Heart left ventricle (tissue), 16 donors: ENCODE data around the gene MYBPH. TPM values are rescaled to one million over a fixed set of nuclear protein-coding genes. Genes with fewer than 3 reads are reported as not detected.

ENCODE experiments used
- ATAC-seq, 4 donors: fragments of 200-7000 bp; cut with Tn5 transposase; one replicate each; pipeline ENCODE4 v1.9.1; 2020 to 2022; ENCODE audit warnings: moderate library complexity in 4 of 4, mild to moderate bottlenecking in 3 of 4, moderate number of reproducible peaks in 1 of 4
- DNase-seq, 5 donors: peaks; one replicate each; pipeline ENCODE4 v3.0.0-alpha.2; 2020
- H3K27ac ChIP-seq, 12 donors: fragments of 200-600 bp; sonication (generic) in 4 of 12; one replicate each; pipeline versions ENCODE4 v1.5.0 to v1.8.0; 2016 to 2022; ENCODE audit warnings: mild to moderate bottlenecking in 2 of 12
- H3K27me3 ChIP-seq, 9 donors: fragments of 200-600 bp; sonication (generic) in 2 of 9; one replicate each; pipeline versions ENCODE4 v1.5.1 to v1.8.0; 2016 to 2022; ENCODE audit warnings: mild to moderate bottlenecking in 3 of 9
- H3K36me3 ChIP-seq, 9 donors: fragments of 200-600 bp; sonication (generic) in 2 of 9; one replicate each; pipeline versions ENCODE4 v1.5.0 to v1.8.0; 2018 to 2022; ENCODE audit warnings: mild to moderate bottlenecking in 2 of 9
- H3K4me1 ChIP-seq, 12 donors: fragments of 200-600 bp; sonication (generic) in 4 of 12; one replicate each; pipeline versions ENCODE4 v1.5.0 to v1.8.0; 2016 to 2022; ENCODE audit warnings: mild to moderate bottlenecking in 3 of 12
- H3K4me3 ChIP-seq, 12 donors: fragments of 200-600 bp; sonication (generic) in 4 of 12; one replicate each; pipeline versions ENCODE4 v1.5.0 to v1.8.0; 2017 to 2022; ENCODE audit warnings: mild to moderate bottlenecking in 9 of 12, moderate library complexity in 4 of 12
- H3K9me3 ChIP-seq, 12 donors: fragments of 200-600 bp; sonication (generic) in 4 of 12; one replicate each; pipeline versions ENCODE4 v1.5.0 to v1.8.0; 2016 to 2022; ENCODE audit warnings: mild to moderate bottlenecking in 1 of 12
- CTCF ChIP-seq, 12 donors: fragments of 200-600 bp; sonication (generic) in 4 of 12; IDR thresholded peaks; one replicate each; pipeline versions ENCODE4 v1.5.0 to v1.8.0; 2018 to 2022; ENCODE audit warnings: antibody characterized with exemption in 12 of 12, mild to moderate bottlenecking in 5 of 12
- POLR2A ChIP-seq, 2 donors: fragments of 450-650 bp; IDR thresholded peaks; one replicate each; pipeline ENCODE4 v1.6.1; 2017; ENCODE audit warnings: antibody characterized with exemption in 2 of 2, mild to moderate bottlenecking in 2 of 2, moderate library complexity in 2 of 2
- WGBS, 4 donors: extraction: QIAGEN DNeasy Blood & Tissue Kit in 2 of 4; methylation state at CpG; one replicate each; pipeline versions ENCODE4 v1.1.5 to v1.1.7; 2013 to 2018; 5-methylcytosine and 5-hydroxymethylcytosine counted together
- intact Hi-C, 10 donors: fragments of 100-400 bp; cut with DNase I; formaldehyde crosslinking; loops; one replicate each; pipeline versions ENCODE4 v1.11.1 to v1.14.2; 2022
- polyA plus RNA-seq, 2 donors: library from polyadenylated mRNA; stranded (reverse); fragments of 200-250 nt; gene quantifications; one replicate each; pipeline ENCODE4 v1.2.3, GENCODE V29; 2013
- total RNA-seq, 9 donors: library from RNA; depleted of rRNA in 2 of 9; stranded (reverse); fragments of >200 nt in 2 of 9; fragmentation: NEBNext Ultra II Directional in 3 of 9; extraction: Animal tissue kit (Norgen Biotek cat#: 25700) in 3 of 9; gene quantifications; one replicate each; pipeline versions ENCODE4 v1.1.0 to v1.2.4, GENCODE V29; 2016 to 2023
- donor health status: ischemic (EF 13 %, LVEDD 7.1; RV severe dilation, severe dysfunction).
- donor health status: healthy with polysubstance abuse.
- donor health status: DM: no; HTN: yes; CAD: no.
- donor health status: DM: no; HTN: no; CAD: no.
- donor health status: ischemic (EF 25% LVEDD 6.9; RV normal size, moderate dysfunction).
- donor health status: ischemic (EF 25% LVEDD 5.7; RV mildly dilated, moderate dysfunction).
- donor health status: healthy.
- donor health status: DM: yes; HTN: yes; CAD: no.
- donor health status: ischemic (EF 35%, LVEDD 5.7; RV mildly dilated, moderate dysfunction).
- donor health status: nonischemic (EF 11% LVEDD 7.7; RV severe dilation, severe dysfunction).
- donor health status: DM: yes; HTN: yes; CAD: no.
- donor health status: PGD.
- donor health status: ischemic (EF 29% LVEDD 5.4; RV normal size, mild dysfunction).
- donor health status: nonischemic (EF 23%, LVEDD 6.1; RV moderate dilation, normal function).

MYBPH gene
- total and polyA plus RNA-seq, 11 donors: 0.32 TPM; not detected in 10

- intact Hi-C loops: no loop called here
- no peaks in the 10 kb centered on the region for H3K9me3 ChIP-seq
- DNase-seq: no peak
- H3K27ac ChIP-seq: peak overlapping the region in 1 of 12 donors; percentile 50
- no peak for TF ChIP-seq POLR2A (IDR thresholded peaks at IDR 0.05)
- TF ChIP-seq CTCF (IDR thresholded peaks at IDR 0.05): no peak
- no peaks in the 10 kb centered on the region for H3K27me3 ChIP-seq
- WGBS, 4 donors: 82 to 90% (median 88%) methylated on average over 3 of the region's 3 CpGs
- H3K36me3 ChIP-seq: no peaks in the 10 kb centered on the region
- peaks cover 0 to 36% (median 5%) of the 10 kb centered on the region in 12 donors for H3K4me1 ChIP-seq
- no peak overlapping the region for H3K4me3 ChIP-seq
- no peak for ATAC-seq
Observed at GRCh38 chr1:203199002-203199401, 23.4 kb upstream of the MYBPH start.

GRCh38 chr1:203197625-203198024 lies 22.0 kb upstream of the MYBPH start:
- no peak for TF ChIP-seq CTCF (IDR thresholded peaks at IDR 0.05)
- TF ChIP-seq POLR2A (IDR thresholded peaks at IDR 0.05): no peak
- 53 to 72% (median 57%) methylated on average over 3 of the region's 3 CpGs for WGBS, 4 donors
- Histone ChIP-seq H3K27me3 (no peaks in the 10 kb centered on the region), H3K4me1 (peaks cover 0 to 29% (median 5%) of the 10 kb centered on the region in 12 donors), H3K9me3 (no peaks in the 10 kb centered on the region), H3K4me3 (no peak overlapping the region), H3K36me3 (no peaks in the 10 kb centered on the region), H3K27ac (no peak overlapping the region)
- intact Hi-C loops: no loop called here
- ATAC-seq: no peak
- DNase-seq: no peak

- no peak for TF ChIP-seq CTCF (IDR thresholded peaks at IDR 0.05)
- TF ChIP-seq POLR2A (IDR thresholded peaks at IDR 0.05): no peak
- Histone ChIP-seq H3K27ac (no peak overlapping the region), H3K4me3 (no peak overlapping the region), H3K4me1 (peaks cover 0 to 23% (median 4%) of the 10 kb centered on the region in 12 donors), H3K9me3 (no peaks in the 10 kb centered on the region), H3K36me3 (no peaks in the 10 kb centered on the region), H3K27me3 (no peaks in the 10 kb centered on the region)
- intact Hi-C loops: no loop called here
- no peak for DNase-seq
- ATAC-seq: no peak
- 83 to 91% (median 88%) methylated on average over 3 of the region's 3 CpGs for WGBS, 4 donors
Observed at GRCh38 chr1:203196371-203196770, 20.7 kb upstream of the MYBPH start.

- Histone ChIP-seq H3K4me3 (no peak overlapping the region), H3K27ac (no peak overlapping the region), H3K27me3 (no peaks in the 10 kb centered on the region), H3K36me3 (no peaks in the 10 kb centered on the region), H3K4me1 (peaks cover 0 to 14% (median 0%) of the 10 kb centered on the region in 12 donors), H3K9me3 (no peaks in the 10 kb centered on the region)
- 97 to 98% (median 97%) methylated on average over 2 of the region's 2 CpGs for WGBS, 4 donors
- TF ChIP-seq POLR2A (IDR thresholded peaks at IDR 0.05): no peak
- no peak for TF ChIP-seq CTCF (IDR thresholded peaks at IDR 0.05)
- intact Hi-C loops: no loop called here
- ATAC-seq: no peak
- no peak for DNase-seq
Observed at GRCh38 chr1:203190949-203191348, 15.3 kb upstream of the MYBPH start.
